Stimulated activated CD8-positive, alpha-beta memory T cell treated with anti-CD3 and anti-CD28 coated beads, Interleukin-15, amount 100 ng/mL, for 48 hours (primary cell): Measurements from ENCODE around the gene PPP1R15B.

Experiments used
- DNase-seq, 2 donors: peaks; one replicate each; pipeline ENCODE4 v3.0.0-alpha.2; 2020; ENCODE audit warnings: low read depth in 2 of 2

PPP1R15B gene

GRCh38 chr1:204420039-204421004 lies 8.7 kb upstream of the PPP1R15B start:
- DNase-seq, result no peak

- no peak for DNase-seq
These were observed 7.4 kb upstream of the PPP1R15B start for GRCh38 chr1:204419064-204419403.

- no peak for DNase-seq
These were observed 6.8 kb upstream of the PPP1R15B start for GRCh38 chr1:204418174-204419063.

- peak in 1 of 2 donors; percentile 34 for DNase-seq
These were observed 5.7 kb upstream of the PPP1R15B start for GRCh38 chr1:204417074-204417997.

- DNase-seq, result no peak
These were observed 5.0 kb upstream of the PPP1R15B start for GRCh38 chr1:204416589-204417073.

GRCh38 chr1:204415351-204415750 lies 3.7 kb upstream of the PPP1R15B start:
- no peak for DNase-seq

GRCh38 chr1:204414016-204414415 lies 2.4 kb upstream of the PPP1R15B start:
- no peak for DNase-seq

GRCh38 chr1:204413170-204413535 lies 1.5 kb upstream of the PPP1R15B start:
- no peak for DNase-seq

GRCh38 chr1:204410688-204411450 lies 748 bp downstream of the PPP1R15B start:
- peak in 1 of 2 donors; percentile 40 for DNase-seq

- DNase-seq, result no peak
These were observed 1.6 kb downstream of the PPP1R15B start for GRCh38 chr1:204409836-204410687.

GRCh38 chr1:204409123-204409522 lies 2.5 kb downstream of the PPP1R15B start:
- no peak for DNase-seq

GRCh38 chr1:204408602-204409001 lies 3.0 kb downstream of the PPP1R15B start:
- no peak for DNase-seq

GRCh38 chr1:204408074-204408507 lies 3.5 kb downstream of the PPP1R15B start:
- DNase-seq, result no peak

- no peak for DNase-seq
These were observed 4.2 kb downstream of the PPP1R15B start for GRCh38 chr1:204407295-204407971.

- DNase-seq, result no peak
These were observed 5.0 kb downstream of the PPP1R15B start for GRCh38 chr1:204406621-204407020.

- no peak for DNase-seq
These were observed 5.6 kb downstream of the PPP1R15B start for GRCh38 chr1:204405988-204406387.

GRCh38 chr1:204404629-204405028 lies 7.0 kb downstream of the PPP1R15B start:
- DNase-seq, result no peak

GRCh38 chr1:204402391-204402790 lies 9.2 kb downstream of the PPP1R15B start:
- no peak for DNase-seq

- no peak for DNase-seq
These were observed 9.9 kb downstream of the PPP1R15B start for GRCh38 chr1:204401730-204402129.
